Activated CD4-positive, CD25-positive, alpha-beta regulatory T cell (primary cell): ENCODE data around the gene LHFPL5.

Source experiments
- DNase-seq, 4 experiments: peaks; one replicate each; lab custom pipeline; 2025; lab: John Stamatoyannopoulos, UW

Gene LHFPL5

DNA sequence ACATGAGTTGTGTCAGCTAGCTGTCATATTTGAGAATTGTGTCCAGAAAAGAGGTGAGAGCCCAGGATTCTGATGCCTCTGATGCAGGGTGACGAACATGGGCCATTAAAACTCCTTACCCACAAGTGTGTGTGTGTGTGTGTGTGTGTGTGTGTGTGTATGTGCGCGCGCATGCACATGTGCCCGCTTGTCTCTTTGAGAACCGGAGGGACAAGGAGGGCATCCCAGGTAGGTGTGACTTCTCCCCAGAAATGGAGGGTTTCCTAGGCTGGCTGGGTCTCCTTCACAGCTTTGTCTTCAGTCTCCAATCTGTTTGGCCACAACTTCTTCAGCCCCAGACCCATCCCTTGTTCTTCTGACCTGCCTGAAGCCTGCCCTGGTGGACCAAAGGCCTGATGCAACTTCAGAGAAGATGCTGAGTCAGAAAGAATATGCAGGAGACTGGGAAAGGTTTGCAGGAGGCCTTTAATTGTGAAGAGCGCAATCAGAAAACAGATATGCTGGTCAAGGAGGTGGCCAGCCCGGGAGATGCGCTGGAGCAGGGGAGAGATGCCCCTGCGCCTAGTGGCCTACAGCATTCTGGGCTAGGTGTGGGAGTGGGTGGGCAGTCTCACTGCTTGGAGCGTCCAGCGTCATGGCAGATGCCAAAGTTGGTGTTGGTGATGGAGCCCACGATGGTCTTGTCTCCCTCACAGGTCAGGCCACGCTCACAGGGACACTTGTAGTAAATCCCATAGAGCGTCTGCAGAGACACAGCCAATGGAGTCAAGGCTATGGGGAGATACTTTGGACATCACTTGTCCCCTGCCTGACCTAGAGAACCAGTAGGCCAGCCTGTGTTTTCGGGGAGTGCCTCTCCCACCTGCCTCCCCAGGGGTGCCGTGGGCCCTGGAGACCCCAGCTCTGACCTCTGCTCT, 10.4 kb upstream of the LHFPL5 start:
- DNase-seq, result no peak

DNA sequence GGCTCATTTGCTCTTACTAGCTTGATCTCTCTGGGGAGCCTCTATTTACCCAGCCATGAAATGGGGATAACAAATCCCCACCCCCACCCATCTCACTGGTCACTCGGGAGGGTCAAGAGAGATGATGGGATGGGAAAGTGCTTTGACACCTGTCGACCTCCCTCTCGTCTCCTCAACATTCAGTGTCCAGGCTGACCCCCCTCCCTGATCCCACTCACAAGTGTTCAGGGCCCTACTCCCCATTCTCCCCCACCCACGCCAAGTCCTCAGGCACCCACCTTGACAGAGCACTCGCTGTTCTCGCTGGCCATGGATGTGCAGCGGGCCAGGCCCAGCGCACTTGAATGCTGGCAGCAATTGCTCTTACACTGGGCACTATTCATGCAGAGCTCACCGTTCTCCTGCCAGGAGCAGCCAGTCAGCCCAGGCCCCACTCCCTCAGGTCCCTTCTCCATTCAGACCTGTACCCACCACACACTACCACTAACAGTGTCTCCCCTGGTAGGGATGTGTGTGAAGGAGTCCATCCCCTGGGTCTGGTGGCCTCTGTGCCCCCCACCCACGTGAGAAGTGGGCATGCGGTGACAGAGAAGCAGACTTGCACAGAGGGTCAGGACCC, 9.6 kb upstream of the LHFPL5 start:
- DNase-seq, result no peak

DNA sequence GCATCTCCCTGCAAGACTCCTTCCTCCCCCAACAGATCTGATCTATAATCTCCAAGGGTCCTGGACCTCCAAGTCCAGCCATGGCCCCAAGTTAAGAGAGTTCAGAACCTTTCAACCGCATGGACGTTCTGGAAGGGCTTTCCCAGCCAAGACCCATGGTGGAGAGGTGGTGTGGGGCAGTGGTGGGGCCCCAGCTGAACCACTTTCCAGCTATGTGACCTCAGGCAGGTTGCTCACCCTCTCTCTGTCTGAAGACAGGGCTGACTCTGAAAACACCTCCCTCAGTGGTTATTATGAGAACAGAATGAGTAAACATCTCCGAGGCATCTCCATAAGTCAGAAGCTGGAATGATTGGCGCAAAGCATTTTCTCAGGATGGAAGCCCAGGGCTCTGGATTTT, 8.9 kb upstream of the LHFPL5 start:
- DNase-seq, result no peak

DNA sequence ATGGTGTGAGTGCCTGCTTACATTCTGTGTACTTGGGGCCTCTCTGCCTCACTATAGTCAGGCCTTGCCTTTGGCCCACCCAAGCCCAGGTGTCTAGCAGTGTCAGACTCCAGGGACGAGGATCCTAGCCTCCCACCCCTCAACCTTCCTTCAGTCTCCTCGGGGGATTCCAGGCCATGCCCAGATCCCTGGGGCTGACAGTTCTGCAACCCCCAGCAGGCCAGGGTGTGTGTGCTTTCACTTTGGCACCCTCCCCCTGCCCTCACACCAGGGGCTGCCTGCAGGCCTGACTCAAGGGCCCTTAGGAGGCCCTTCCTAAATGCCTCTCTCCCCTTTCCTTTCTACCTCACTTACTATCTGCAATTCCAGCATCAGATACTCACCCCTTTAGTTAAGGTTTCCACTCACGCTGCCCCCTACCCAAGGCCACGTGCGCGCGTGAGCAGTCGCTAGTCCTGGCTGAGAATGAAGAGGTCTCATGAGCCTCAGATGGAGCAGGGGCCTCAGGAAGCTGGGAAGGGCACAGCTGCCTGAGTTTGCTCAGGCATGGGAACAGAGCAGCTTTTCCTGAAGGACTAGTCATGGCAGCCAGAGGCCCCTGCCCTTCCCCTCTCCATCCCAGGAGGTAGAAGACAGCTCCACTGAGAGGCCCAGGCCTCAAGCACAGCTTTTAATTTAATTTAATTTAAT, 7.2 kb upstream of the LHFPL5 start:
- no peak for DNase-seq

DNA sequence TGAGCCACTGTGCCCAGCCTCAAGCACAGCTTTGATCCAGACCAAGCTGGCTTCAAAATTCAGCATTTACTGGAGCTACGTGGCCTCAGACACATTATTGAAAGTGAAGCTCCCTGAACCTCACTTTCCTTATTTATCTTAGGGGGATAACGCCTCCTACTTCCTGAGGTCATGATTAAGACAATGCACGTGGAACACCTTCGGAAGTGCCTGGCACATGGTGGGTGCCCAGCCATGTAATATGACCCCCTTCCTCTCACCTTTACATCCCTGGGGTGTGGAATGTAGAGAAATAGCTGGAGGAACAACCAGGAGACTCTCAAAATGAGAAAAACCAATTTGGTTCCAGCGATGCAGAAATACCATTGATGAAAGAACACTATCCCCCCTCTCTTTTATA, 6.4 kb upstream of the LHFPL5 start:
- DNase-seq, result no peak

DNA sequence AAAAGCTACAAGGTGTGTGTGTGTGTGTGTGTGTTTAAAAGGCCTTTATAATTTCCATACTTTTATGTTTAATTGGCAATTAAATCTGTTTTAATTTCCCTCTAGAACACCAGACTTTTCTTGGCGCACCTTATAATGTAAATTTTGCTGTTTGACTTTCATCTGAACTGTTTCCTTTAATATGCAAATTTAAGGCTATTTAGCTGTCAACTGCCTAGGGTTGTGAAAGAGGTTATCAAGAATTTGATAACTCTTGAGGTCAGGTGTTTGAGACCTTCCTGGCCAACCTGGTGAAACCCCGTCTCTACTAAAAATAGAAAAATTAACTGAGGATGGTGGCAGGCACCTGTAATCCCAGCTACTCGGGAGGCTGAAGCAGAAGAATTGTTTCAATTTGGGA, 4.0 kb upstream of the LHFPL5 start:
- DNase-seq, result no peak

DNA sequence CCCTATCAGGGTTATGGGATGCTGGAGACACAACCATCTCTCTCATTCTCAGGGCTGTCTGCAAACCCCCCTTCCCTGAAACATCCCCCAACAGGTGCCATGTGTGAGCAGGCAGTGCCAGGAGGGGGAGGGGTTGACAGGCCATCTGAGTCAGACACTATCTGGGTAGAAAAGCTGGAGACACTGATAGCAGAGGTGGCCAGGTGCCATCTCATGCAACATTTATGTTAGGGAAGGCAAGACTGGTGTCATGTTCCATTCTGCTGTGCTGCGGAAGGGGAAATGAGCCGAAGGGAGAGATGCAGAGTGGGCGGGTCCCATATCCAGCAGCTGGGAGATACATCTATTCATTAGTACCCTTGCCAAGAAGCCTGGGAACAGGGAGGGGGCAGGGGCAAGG, 3.5 kb downstream of the LHFPL5 start:
- DNase-seq, result no peak

DNA sequence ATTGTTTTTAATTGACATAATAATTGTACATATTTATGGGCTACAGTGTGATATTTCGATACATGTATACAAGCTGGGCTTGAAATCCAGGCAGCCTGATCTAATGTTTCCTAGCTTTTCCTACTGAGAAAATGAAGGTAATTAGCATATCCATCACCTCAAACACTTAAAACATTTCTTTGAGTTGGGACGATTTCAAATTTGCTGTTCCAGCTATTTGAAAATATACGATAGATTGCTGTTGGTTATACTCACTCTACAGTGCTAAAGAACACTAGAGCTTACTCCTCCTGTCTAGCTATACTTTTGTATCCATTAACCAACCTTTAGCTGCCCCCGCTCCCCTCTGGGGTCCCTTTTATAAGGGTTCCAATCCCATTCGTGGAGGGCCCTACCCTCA, 4.7 kb downstream of the LHFPL5 start:
- no peak for DNase-seq

DNA sequence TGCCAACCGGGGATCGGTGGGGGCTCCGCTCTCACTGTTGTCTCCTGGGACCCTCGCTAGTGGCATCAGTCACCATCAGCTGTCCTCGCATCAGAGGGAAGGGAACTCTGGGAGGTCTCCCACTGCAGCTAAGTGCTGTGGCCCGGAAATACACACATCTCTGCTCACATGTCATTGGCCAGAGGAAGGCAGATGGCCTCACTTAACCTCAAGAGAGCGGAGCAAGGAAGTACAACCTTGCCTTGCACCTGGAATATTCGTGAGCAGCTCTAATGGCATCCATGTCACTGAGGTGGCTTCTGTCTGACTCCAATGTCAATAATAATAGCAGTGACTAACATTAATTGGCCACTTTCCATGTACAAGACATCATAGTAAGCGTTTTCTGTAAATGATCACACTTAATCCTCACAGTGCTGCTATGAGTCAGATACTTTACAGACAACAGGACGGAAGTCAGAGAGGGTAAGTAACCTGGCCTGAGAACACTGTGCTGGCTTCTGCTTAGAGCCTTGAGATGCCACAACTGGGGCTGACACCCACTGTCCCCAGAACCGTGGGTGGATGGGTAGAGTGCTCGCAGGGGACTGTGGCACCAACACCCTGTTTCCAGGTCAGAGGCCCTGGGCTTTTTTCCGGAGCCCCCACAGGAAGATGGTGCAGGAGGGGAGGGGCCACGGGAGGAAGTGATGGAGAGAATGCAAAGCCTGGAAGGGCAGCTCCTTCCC, 6.0 kb downstream of the LHFPL5 start:
- no peak for DNase-seq

DNA sequence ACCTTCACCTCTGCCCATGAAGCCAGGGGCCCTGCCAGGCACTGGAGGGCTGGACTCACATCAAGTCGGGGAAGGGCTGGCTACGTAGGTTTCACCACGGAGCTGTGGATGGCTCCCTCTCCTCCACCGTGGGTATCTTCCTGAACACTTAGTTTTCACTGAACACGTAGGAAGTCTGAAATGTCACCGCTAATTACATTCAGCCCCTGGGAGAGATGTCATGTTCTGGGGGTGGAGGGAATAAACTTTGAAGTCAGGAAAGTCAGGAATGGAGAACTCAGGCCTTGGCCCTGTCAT, 6.5 kb downstream of the LHFPL5 start:
- no peak for DNase-seq

DNA sequence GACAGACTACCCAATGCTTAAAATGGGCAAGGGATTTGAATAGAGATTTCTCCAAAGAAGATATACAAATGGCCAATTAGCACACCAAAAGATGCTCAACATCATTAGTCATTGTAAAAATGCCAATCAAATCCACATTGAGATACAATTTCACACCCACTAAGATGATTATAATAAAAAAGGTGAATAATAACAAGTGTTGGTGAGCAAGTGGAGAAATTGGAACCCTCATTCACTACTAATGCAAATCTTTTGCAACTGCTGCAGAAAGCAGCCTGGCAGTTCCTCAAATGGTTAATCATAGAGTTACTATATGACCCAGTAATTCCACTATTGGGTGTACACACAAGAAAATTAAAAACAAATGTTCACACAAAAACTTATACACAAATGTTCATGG, 12.4 kb downstream of the LHFPL5 start:
- DNase-seq, result no peak

DNA sequence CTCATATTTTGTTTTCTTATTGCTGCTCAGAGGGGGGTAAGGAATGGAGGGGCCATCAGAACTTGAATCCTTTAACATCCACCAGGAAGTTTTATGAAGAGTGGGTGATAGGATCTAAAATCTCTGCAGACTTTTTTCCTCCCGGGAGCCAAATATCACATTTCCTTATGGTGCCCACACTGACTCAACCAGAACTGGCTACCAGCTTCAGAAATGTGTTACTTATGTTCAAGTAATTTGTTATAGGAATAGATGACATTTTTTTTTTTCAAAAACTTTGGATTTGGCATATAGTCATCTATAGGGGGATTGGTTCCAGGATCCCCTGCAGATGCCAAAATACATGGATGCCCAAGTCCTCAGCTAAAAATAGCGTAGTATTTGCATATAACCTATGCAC, 18.4 kb downstream of the LHFPL5 start:
- no peak for DNase-seq

DNA sequence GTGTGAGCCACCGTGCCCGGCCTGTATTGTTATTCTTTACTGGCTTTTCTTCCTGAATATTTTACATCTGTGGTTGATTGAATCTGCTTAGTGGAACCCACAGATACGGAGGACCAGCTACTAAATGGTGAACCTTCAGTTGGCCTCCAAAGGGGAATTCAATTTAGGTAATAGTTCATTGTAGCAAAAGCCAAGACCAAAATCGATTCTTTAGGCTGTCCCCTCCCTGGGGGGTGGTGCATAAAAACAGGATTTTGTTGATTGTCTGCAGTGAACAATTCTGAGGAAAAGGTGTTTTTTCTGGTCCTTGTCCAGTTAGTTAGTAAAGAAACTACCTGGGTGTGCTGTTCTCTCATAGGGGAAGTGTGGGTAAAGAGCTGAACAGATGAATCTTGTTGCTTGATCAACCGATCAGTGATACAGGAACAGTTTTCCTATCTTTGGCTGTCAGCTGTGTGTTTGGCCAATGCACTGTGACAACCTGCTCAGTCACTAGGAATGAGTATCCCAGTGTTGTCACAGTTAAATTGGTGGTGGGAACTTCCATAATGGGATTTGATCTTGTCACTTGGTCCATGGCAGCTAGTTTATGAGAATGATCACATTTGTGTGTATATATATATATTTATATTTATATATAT, 19.5 kb downstream of the LHFPL5 start:
- no peak for DNase-seq

DNA sequence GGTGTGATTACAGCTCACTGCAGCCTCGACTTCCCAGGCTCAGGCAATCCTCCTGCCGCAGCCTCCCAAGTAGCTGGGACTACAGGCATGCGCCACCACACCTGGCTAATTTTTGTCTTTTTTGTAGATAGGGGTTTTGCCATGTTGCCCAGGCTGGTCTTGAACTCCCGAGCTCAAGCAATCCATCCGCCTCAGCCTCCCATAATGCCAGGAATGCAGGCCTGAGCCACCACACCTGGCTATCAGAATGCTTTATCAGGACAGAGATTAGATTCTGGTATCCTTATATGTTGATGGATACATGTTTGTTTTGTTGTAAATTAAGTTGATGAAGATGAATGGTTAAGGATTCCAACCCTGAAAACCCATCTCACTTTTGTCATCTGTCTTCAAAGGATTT, 24.2 kb downstream of the LHFPL5 start:
- no peak for DNase-seq

DNA sequence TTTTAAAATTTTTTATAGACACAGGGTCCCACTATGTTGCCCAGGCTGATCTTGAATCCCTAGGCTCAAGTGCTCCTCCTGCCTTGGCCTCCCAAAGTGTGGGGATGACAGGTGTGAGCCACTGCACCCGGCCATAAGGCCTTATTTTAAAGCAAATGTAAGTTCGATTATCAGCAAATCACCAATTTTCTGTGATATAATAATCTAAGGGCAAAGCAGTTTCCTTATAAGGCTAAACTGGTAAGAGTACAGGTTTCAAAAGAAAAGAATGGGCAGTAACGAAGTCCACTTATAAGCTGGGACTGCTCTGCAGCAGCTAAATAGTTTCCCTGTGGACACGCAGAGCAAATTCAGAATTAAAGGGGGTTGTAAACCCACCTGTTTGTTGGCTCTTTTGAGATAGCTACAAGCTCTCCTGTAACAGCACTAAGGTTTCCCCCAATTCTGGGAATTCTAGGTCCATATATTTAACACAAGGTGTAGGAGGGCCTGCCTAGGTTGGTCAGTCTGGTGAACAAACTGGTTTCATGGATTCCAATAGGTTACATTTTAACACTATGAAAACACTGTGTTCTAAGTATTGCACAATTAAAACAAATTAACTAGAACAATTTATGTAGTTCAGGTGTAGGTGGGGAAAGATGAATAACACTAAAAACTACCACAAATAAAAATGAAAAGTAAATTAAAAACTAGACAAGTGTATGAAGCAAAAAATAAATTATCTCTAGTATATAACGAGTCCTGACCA, 26.3 kb downstream of the LHFPL5 start:
- DNase-seq, result no peak

DNA sequence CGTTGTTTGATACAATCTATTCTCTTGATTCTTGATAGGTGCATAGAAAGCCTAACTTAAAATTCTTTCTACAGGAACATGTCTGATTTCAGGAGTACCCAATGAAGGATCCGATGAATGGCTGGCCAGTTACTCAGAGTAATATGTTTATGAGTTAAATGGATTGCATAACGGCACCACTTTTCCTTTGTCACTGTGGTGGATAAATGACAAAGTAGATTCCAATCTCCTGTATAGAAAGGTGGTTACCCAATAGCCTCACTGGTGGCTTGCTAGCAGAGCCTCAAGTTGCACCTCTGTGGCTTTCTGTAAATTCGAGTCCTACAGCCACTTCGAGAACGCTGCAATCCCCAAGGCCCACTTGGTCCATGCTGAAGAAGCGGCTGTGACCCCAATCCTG, 28.4 kb downstream of the LHFPL5 start:
- no peak for DNase-seq

DNA sequence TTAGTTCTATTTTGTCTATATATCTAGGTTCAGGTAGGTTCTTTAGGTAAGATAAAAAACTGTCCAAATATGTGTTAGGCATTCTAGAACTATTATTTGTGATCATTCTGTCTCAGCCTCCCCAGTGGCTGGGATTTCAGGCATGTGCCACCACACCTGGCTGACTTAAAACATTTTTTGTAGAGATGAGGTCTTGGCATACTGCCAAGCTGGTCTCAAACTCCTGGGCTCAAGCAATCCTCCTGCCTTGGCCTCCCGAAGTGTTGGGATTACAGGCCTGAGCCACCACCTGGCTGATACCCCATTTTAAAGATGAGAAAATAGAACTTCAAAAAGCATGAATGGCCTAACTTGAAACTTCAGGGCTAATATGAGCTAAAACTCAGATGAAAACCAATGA, 33.9 kb downstream of the LHFPL5 start:
- DNase-seq, result no peak

DNA sequence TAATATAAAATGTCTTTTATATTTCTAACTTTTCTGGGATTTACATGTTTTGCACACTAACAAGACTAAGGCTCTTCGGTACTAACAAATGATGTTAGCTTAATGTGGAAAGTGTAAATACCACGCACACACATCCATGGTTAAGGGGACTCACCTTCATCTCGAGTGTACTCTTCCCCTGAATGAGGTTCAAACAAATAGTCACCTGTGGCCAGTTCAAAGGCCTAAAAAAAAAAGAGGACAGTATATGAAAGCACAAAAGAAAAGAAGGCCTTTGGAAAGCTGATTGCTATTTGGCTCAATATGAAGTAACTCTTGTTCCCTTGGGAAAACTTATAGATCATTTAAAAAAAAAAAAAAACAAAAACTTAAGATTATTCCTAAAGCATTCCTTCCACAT, 37.2 kb downstream of the LHFPL5 start:
- DNase-seq, result no peak

DNA sequence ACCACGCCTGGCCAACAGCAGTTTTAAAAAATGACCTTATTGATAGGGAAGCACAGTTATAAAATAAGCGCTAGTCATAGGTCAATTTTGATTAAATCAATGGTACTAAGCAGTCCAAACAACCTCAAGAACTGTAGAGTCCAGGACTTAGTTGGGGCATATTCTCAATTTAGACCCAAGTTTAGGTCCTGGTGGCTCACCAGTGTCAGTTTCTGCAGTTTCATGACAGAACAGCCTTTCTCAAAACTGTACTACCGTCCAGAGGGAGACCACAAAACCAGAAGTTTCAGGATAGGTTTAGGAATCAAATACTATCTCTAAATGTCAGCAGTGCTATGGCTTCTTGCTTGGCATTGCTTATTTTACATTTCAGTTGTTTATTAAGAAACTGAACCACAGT, 39.1 kb downstream of the LHFPL5 start:
- no peak for DNase-seq

DNA sequence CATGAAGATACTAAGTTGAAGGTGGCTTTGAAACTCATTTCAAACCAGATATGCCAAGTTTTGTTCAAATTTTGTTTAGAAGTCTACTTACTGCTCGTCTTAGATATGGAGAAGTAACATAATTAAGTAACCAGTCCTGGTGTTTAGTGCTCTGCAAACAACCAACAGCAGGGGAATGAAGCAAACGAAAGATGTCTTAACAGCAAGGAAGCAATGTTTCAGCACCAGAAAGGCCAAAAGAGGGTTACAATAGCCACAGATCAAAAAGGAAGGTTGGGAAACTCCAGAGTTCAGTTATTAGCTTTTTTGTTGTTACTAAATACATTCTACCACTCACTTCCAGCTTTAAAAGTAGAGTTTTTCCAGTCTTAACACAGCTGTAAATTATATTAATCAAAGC, 45.1 kb downstream of the LHFPL5 start:
- no peak for DNase-seq

DNA sequence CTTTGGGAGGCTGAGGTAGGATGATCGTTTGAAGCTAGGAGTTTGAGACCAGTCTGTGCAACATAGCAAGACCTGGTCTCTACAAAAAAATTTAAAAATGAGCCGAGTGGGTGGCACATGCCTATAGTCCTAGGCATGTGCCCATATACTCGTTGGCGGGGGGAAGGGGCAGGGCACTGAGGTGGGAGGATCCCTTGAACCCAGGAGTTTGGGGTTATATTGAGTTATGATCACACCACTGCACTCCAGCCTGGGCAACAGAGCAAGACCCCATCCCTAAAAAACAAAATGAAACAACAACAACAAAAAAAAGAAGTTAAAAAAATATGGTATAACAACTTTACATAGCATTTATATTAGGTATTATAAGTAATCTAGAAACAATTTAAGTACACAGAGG, 47.8 kb downstream of the LHFPL5 start:
- DNase-seq, result no peak

DNA sequence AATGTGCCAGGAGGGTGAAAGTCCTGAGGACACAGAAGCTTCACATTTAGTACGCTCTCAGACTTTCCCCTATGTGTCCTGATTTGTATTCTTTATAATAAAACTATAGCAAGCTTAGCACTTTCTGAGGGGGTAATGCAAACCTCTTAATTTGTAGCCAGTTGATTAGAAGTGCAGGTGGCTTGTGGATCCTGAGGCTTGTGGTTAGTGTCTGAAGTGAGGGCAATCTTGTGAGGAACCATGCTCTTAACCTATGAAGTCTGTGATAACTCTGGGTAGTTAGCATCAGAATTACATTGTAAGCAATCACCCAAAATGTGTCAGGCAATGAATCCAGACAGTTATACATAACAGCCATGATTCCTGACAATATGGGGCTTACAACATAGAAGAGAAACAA, 51.1 kb downstream of the LHFPL5 start:
- DNase-seq, result no peak
